Adrenal gland (tissue), 5 donors: ENCODE results near the gene PAXIP1.

Experiments
- POLR2A ChIP-seq, 2 donors: fragments of 450-650 bp; IDR thresholded peaks; one replicate each; pipeline ENCODE4 v1.6.1; 2017; ENCODE audit warnings: antibody characterized with exemption in 2 of 2, mild to moderate bottlenecking in 2 of 2, moderate library complexity in 1 of 2
- TF ChIP-seq, protein P1 (sequence below), 6 experiments: fragments of 450-650 bp in 4 of 6; fragments of 200-600 bp in 2 of 6; sonication (generic) in 1 of 6; IDR thresholded peaks; 1 replicate in 5 of 6; 2 replicates in 1 of 6; pipeline versions ENCODE4 v1.5.1 to v1.8.0; 2016 to 2021; ENCODE audit warnings: antibody characterized with exemption in 6 of 6, mild to moderate bottlenecking in 2 of 6, moderate library complexity in 1 of 6
- donor health status: DM: no; HTN: no; CAD: no.

DNA sequence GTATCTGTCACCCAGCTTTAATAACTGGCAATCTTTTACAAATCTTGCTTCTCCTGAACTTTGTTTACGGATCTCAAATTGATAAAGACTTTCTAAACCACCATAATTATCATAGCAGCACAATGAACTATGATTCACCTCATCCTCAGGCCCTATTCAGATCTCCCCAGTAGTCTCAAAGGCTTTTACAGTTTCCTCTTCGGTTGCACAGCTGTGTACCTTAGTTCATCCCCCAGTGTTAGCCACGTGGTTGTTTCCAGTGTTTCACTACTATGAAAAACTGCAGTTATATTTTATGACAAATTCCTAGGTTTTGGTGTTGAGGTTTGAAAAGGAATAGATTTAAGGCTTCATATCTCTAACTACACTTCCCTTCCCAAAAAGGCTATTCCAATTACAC lies 24.9 kb downstream of the PAXIP1 start:
- TF ChIP-seq, protein P1, sequence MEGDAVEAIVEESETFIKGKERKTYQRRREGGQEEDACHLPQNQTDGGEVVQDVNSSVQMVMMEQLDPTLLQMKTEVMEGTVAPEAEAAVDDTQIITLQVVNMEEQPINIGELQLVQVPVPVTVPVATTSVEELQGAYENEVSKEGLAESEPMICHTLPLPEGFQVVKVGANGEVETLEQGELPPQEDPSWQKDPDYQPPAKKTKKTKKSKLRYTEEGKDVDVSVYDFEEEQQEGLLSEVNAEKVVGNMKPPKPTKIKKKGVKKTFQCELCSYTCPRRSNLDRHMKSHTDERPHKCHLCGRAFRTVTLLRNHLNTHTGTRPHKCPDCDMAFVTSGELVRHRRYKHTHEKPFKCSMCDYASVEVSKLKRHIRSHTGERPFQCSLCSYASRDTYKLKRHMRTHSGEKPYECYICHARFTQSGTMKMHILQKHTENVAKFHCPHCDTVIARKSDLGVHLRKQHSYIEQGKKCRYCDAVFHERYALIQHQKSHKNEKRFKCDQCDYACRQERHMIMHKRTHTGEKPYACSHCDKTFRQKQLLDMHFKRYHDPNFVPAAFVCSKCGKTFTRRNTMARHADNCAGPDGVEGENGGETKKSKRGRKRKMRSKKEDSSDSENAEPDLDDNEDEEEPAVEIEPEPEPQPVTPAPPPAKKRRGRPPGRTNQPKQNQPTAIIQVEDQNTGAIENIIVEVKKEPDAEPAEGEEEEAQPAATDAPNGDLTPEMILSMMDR (IDR thresholded peaks at IDR 0.05), result no peak
- no peak for TF ChIP-seq POLR2A (IDR thresholded peaks at IDR 0.05)
